ENCODE results near the gene MRGPRG. TPM values are rescaled to one million over a fixed set of nuclear protein-coding genes. Genes with fewer than 3 reads are reported as not detected.

Gene MRGPRG
- total and polyA plus RNA-seq, 3 experiments from 2014 or later = not detected

GRCh38 chr11:3195251-3196160 is 23.1 kb downstream of the MRGPRG start:
- no peaks in the 10 kb centered on the region for H3K9me3 ChIP-seq (ENCODE audit: low read length)
- H3K27me3 ChIP-seq (ENCODE audit: insufficient read depth, low read length, poor library complexity, severe bottlenecking) = no peaks in the 10 kb centered on the region
- DNase-seq = peak in 1 of 5 donors; percentile 30
- H3K27ac Mint-ChIP-seq = no peak overlapping the region
- POLR2A ChIA-PET = no interaction called here
- H3K27ac ChIP-seq (ENCODE audit: low read depth, low read length) = no peak overlapping the region
- no peaks in the 10 kb centered on the region for H3K9me3 Mint-ChIP-seq
- no peaks in the 10 kb centered on the region for H3K36me3 ChIP-seq (ENCODE audit: insufficient read depth, low read length)
- H3K36me3 Mint-ChIP-seq = no peaks in the 10 kb centered on the region
- no peaks in the 10 kb centered on the region for H3K4me1 Mint-ChIP-seq
- H3K4me1 ChIP-seq (ENCODE audit: insufficient read depth, low read length) = no peaks in the 10 kb centered on the region
- peaks cover 4 to 6% of the 10 kb centered on the region in 2 donors for H3K27me3 Mint-ChIP-seq
- no peak overlapping the region for H3K4me3 Mint-ChIP-seq
- H3K4me3 ChIP-seq (ENCODE audit: low read length) = no peak overlapping the region
- CTCF ChIA-PET = no interaction called here

GRCh38 chr11:3194016-3194816 is 24.4 kb downstream of the MRGPRG start:
- POLR2A ChIA-PET = no interaction called here
- DNase-seq = peak in 1 of 5 donors; percentile 29
- CTCF ChIA-PET = no interaction called here
- Histone ChIP-seq H3K27ac (ENCODE audit: low read depth, low read length) (no peak overlapping the region), H3K36me3 (ENCODE audit: insufficient read depth, low read length) (no peaks in the 10 kb centered on the region), H3K4me1 (ENCODE audit: insufficient read depth, low read length) (no peaks in the 10 kb centered on the region), H3K4me3 (ENCODE audit: low read length) (no peak overlapping the region), H3K9me3 (ENCODE audit: low read length) (no peaks in the 10 kb centered on the region), H3K27me3 (ENCODE audit: insufficient read depth, low read length, poor library complexity, severe bottlenecking) (no peaks in the 10 kb centered on the region)
- Mint-ChIP-seq H3K4me3 (no peak overlapping the region), H3K27me3 (peaks cover 4% of the 10 kb centered on the region in 2 donors), H3K27ac (no peak overlapping the region), H3K9me3 (no peaks in the 10 kb centered on the region), H3K36me3 (no peaks in the 10 kb centered on the region), H3K4me1 (no peaks in the 10 kb centered on the region)

DNA sequence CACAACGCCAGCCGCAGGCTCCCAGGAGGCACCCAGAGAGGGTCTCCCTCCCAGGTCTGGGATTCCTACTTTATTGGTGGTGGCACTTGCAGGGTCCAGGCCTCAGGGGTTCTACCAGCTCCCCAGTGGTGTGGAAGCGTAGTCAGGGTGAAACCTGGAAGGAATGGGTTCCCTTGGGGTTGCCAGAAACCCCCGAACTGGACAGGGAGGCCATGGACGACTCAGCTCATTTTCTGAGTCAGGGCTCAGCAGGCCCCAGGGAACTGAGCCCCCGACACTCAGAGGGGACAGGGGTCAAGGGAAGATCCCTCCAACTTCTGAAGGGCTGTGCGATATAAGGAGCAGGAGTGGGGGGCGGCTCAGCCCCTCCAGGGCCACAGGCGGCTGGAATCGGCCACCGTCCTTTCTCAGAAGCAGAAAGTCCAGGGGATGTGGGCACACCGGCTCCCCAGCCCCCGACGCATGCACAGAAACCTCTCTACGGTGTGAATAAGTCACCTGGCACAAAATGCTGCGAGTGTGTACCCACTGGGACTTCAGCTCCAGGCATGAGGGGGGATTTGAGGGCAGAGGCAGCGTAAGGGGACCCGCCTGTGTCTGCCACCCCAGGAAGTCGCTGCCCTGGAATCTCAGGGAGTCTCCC is 25.1 kb downstream of the MRGPRG start:
- Mint-ChIP-seq H3K4me1 (no peaks in the 10 kb centered on the region), H3K4me3 (no peak overlapping the region), H3K27ac (no peak overlapping the region), H3K27me3 (peaks cover 2 to 4% of the 10 kb centered on the region in 2 donors), H3K36me3 (no peaks in the 10 kb centered on the region), H3K9me3 (no peaks in the 10 kb centered on the region)
- Histone ChIP-seq H3K27ac (ENCODE audit: low read depth, low read length) (no peak overlapping the region), H3K27me3 (ENCODE audit: insufficient read depth, low read length, poor library complexity, severe bottlenecking) (no peaks in the 10 kb centered on the region), H3K36me3 (ENCODE audit: insufficient read depth, low read length) (no peaks in the 10 kb centered on the region), H3K9me3 (ENCODE audit: low read length) (no peaks in the 10 kb centered on the region), H3K4me1 (ENCODE audit: insufficient read depth, low read length) (no peaks in the 10 kb centered on the region), H3K4me3 (ENCODE audit: low read length) (no peak overlapping the region)
- POLR2A ChIA-PET = no interaction called here
- CTCF ChIA-PET = no interaction called here
- DNase-seq = peak in 1 of 5 donors; percentile 44

DNA sequence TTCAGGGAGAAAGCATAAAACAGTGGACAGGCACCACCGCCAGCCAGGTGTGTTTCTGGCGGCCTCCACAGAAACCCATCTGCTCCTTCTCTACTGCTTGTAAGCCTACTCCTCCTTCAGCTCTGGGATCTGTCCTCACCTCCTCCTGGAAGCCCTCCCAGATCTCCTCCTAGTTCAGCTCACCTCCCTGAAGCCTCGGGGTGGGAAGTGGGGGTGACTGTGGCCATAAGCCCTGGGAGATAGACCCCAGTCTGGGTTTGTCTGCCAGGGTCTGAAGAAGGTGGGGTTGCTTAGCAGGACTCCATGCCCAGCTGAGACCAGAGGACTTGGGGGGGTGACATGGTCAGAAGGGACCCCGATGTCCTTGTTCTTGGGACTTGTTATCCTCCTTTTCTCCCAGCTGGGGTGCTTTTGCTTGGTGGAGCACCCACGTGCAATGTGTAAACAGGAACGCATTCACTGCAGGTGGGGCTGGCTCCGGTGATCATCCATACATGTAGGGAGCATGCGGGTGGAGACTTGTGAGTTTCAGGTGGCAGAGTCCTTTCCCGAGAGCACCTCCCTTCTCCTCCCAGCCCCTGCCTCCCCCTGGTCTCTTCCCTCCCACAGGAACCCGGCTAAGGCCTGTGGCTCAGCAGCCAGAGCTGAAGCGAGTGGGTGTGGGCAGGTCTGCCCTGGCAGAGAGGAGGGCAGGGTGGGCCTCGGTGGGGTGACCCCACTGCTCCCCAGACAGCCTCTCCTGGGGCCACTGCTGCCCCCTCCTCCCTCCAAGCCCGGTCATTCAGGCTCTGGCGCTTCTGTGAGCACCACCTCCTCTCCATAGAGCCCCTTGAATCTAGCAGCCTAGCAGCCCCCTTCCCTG is 25.9 kb downstream of the MRGPRG start:
- POLR2A ChIA-PET = no interaction called here
- H3K27ac ChIP-seq (ENCODE audit: low read depth, low read length) = no peak overlapping the region
- Mint-ChIP-seq H3K4me3 (no peak overlapping the region), H3K4me1 (no peaks in the 10 kb centered on the region), H3K36me3 (no peaks in the 10 kb centered on the region), H3K27me3 (peaks cover 3 to 4% of the 10 kb centered on the region in 2 donors), H3K9me3 (no peaks in the 10 kb centered on the region), H3K27ac (peak overlapping the region in 1 of 8 donors; percentile 87)
- no peaks in the 10 kb centered on the region for H3K4me1 ChIP-seq (ENCODE audit: insufficient read depth, low read length)
- H3K4me3 ChIP-seq (ENCODE audit: low read length) = no peak overlapping the region
- peak in 1 of 5 donors; percentile 24 for DNase-seq
- H3K36me3 ChIP-seq (ENCODE audit: insufficient read depth, low read length) = no peaks in the 10 kb centered on the region
- H3K27me3 ChIP-seq (ENCODE audit: insufficient read depth, low read length, poor library complexity, severe bottlenecking) = no peaks in the 10 kb centered on the region
- H3K9me3 ChIP-seq (ENCODE audit: low read length) = no peaks in the 10 kb centered on the region
- CTCF ChIA-PET = no interaction called here

DNA sequence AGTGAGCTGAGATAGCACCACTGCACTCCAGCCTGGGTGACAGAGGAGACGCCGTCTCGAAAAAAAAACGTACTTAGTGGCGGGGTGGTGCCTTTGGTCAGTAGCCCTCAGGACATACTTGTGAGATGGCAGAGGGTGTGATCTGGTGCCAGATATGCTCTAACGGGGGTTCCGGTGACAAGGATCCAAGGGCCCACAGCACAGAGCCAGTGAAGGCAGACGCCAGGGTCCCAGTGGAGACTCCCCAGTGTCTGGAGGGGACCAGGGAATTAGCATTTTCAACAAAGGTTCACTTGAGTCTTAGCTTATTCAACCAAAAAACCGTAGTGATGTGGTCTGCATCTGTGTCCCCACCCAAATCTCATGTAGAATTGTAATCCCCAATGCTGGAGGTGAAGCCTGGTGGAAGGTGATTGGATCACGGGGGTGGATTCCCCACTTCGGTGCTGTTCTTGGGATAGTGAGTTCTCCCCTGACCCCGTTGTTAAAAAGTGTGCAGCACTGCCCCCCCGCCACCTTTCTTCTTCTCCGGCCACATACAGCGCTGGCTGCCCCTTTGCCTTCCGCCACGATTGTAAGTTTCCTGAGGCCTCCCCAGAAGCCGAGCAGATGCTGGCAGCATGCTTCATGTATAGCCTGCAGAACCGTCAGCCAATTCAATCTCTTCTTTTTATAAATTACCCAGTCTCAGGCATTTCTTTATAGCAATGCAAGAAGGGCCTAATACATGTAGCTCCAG is 26.9 kb downstream of the MRGPRG start:
- Mint-ChIP-seq H3K4me3 (no peak overlapping the region), H3K27me3 (peaks cover 4 to 6% of the 10 kb centered on the region in 2 donors), H3K4me1 (no peaks in the 10 kb centered on the region), H3K9me3 (no peaks in the 10 kb centered on the region), H3K27ac (peak overlapping the region in 1 of 8 donors; percentile 87), H3K36me3 (no peaks in the 10 kb centered on the region)
- CTCF ChIA-PET = no interaction called here
- no peaks in the 10 kb centered on the region for H3K27me3 ChIP-seq (ENCODE audit: insufficient read depth, low read length, poor library complexity, severe bottlenecking)
- POLR2A ChIA-PET = no interaction called here
- no peaks in the 10 kb centered on the region for H3K9me3 ChIP-seq (ENCODE audit: low read length)
- no peaks in the 10 kb centered on the region for H3K36me3 ChIP-seq (ENCODE audit: insufficient read depth, low read length)
- no peak overlapping the region for H3K27ac ChIP-seq (ENCODE audit: low read depth, low read length)
- H3K4me3 ChIP-seq (ENCODE audit: low read length) = no peak overlapping the region
- peak in 1 of 5 donors; percentile 15 for DNase-seq
- no peaks in the 10 kb centered on the region for H3K4me1 ChIP-seq (ENCODE audit: insufficient read depth, low read length)

- Histone ChIP-seq H3K27me3 (ENCODE audit: insufficient read depth, low read length, poor library complexity, severe bottlenecking) (no peaks in the 10 kb centered on the region), H3K4me3 (ENCODE audit: low read length) (no peak overlapping the region), H3K9me3 (ENCODE audit: low read length) (no peaks in the 10 kb centered on the region), H3K4me1 (ENCODE audit: insufficient read depth, low read length) (no peaks in the 10 kb centered on the region), H3K36me3 (ENCODE audit: insufficient read depth, low read length) (no peaks in the 10 kb centered on the region), H3K27ac (ENCODE audit: low read depth, low read length) (no peak overlapping the region)
- ChIA-PET CTCF (no interaction called here), POLR2A (no interaction called here)
- peaks cover 4 to 6% of the 10 kb centered on the region in 2 donors for H3K27me3 Mint-ChIP-seq
- no peak overlapping the region for H3K27ac Mint-ChIP-seq
- H3K4me3 Mint-ChIP-seq = no peak overlapping the region
- H3K36me3 Mint-ChIP-seq = no peaks in the 10 kb centered on the region
- DNase-seq = peak in 1 of 5 donors; percentile 21
- H3K9me3 Mint-ChIP-seq = no peaks in the 10 kb centered on the region
- no peaks in the 10 kb centered on the region for H3K4me1 Mint-ChIP-seq
Observed at GRCh38 chr11:3190600-3190999, 28.0 kb downstream of the MRGPRG start.

- no peaks in the 10 kb centered on the region for H3K36me3 ChIP-seq (ENCODE audit: insufficient read depth, low read length)
Observed at GRCh38 chr11:3189886-3190583, 28.6 kb downstream of the MRGPRG start.

More at GRCh38 chr11:3189886-3190583, 28.6 kb downstream of the MRGPRG start:
- no peak overlapping the region for H3K4me3 ChIP-seq (ENCODE audit: low read length)
- H3K4me3 Mint-ChIP-seq = no peak overlapping the region
- no peaks in the 10 kb centered on the region for H3K4me1 Mint-ChIP-seq
- POLR2A ChIA-PET = no interaction called here
- no peaks in the 10 kb centered on the region for H3K27me3 ChIP-seq (ENCODE audit: insufficient read depth, low read length, poor library complexity, severe bottlenecking)
- peaks cover 4 to 6% of the 10 kb centered on the region in 2 donors for H3K27me3 Mint-ChIP-seq
- no peaks in the 10 kb centered on the region for H3K9me3 ChIP-seq (ENCODE audit: low read length)
- no peaks in the 10 kb centered on the region for H3K9me3 Mint-ChIP-seq
- no peak overlapping the region for H3K27ac ChIP-seq (ENCODE audit: low read depth, low read length)
- H3K4me1 ChIP-seq (ENCODE audit: insufficient read depth, low read length) = no peaks in the 10 kb centered on the region
- CTCF ChIA-PET = no interaction called here
- no peak for DNase-seq
- H3K27ac Mint-ChIP-seq = peak overlapping the region in 1 of 8 donors; percentile 21
- no peaks in the 10 kb centered on the region for H3K36me3 Mint-ChIP-seq

Data from CD8-positive, alpha-beta memory T cell (primary cell).